Measurements from ENCODE around the gene RNF13.
"Not testable (repeated sequence)": the region's sequence is repeated elsewhere in the genome, so short reads cannot be mapped to it uniquely, and the experiment has no call there.

Gene RNF13

DNA sequence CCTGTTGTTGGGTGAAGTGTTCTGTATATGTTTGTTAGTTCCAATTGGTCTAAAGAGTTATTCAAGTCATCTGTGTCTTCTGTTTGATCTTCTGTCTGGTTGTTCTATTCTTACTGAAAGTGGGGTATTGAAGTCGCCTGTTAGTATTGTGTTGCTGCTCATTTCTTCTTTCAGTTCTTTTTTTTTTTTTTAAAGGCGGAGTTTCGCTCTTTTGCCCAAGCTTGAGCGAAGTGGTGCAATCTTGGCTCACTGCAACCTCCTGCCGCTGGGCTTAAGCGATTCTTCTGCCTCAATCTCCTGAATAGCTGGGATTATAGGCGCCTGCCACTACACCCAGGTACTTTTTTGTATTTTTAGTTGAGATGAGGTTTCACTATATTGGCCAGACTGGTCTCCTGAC is 134.2 kb downstream of the RNF13 start:
- FAIRE-seq = no peak
- no peak for DNase-seq (ENCODE audit: low spot score)

DNA sequence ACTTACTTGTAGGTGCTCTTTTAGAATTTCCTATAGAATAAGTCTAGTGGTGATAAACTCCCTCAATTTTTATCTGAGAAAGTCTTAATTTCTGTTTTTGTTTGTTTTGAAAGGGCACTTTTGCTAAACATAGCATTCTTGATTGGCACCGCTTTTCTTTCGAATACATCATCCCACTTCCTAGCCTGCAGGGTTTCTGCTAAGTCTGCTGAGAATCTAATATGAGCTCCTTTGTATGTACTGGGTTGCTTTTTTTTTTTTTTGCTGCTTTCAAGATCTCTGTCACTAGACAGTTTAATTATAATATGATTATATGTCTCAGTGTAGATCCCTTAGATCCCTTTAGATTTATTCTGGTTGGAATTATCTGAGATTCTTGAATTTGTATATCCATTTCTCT is 136.2 kb downstream of the RNF13 start:
- FAIRE-seq (no peak), DNase-seq (ENCODE audit: low spot score) (no peak)

DNA sequence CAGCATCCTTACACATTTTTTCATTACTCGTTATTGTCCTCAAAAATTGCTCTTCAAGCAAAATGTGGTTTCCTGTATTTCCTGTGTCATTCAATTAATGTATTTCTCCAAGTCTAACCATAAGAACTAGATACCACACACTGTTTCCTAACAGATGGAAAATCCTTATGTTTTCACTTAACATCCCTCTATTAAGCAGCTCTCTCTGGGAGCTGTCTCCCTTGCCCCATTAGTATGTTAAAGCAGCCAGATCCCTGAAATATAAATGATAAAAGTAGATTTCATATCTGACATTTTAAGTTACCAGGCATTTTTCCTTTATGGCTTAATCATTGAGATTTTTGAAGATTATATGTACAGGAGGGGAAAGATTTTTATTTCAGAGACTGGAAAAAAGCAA is 141.8 kb downstream of the RNF13 start:
- no peak for DNase-seq (ENCODE audit: low spot score)
- no peak for FAIRE-seq

DNA sequence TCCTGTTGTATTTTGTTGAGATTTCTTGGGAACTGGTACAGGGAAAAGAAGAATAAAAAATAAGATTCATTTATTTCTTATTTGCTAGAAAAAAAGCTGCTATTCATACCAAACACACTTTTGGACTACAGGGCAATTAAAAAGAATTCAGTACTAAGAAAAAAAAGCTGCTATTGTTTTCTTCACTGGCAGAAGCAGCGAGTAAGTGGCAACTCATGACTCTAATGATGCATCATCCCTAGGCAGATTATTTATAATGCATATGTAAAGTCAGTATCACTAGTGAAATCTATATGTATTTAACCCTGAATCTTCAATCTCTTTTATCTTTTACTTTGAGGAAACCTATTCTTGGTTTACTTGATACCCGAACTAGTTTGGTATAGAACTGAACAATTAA is 142.4 kb downstream of the RNF13 start:
- DNase-seq (ENCODE audit: low spot score) (no peak), FAIRE-seq (no peak)

DNA sequence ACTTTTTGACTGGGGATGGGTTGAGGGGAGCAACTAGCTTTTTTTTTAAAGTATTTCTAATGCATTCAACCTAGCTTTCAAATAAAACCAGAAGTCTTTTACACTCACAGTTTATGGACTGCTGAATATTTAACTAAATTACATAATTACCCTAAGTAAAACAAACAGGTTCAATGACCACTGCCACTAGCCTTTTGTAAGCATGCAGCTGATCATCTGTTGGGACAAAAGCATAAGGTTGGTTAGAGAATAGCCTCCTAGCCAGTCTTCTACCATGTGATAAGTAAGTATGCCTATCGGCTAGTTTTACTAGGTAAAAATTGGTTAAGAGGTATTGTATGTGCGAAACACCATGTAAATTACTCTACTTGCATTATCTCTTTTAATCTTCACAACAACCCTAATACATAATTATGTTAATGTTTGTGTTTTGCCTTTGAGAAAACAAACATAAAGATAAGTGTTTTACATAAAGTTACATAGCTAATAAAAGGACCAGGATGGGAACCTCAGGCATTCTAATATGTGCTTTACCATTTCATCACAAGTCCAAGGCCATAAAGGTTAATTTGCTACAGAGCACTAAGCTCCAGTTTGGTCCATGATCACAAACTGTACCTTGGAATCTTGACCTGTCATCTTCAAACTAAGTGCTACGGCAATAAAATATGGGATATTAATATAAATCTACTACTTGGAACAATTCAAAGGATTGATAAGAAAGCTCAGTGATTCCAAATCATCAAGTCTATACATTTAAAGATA is 144.5 kb downstream of the RNF13 start:
- DNase-seq (ENCODE audit: low spot score) (no peak), FAIRE-seq (no peak)

DNA sequence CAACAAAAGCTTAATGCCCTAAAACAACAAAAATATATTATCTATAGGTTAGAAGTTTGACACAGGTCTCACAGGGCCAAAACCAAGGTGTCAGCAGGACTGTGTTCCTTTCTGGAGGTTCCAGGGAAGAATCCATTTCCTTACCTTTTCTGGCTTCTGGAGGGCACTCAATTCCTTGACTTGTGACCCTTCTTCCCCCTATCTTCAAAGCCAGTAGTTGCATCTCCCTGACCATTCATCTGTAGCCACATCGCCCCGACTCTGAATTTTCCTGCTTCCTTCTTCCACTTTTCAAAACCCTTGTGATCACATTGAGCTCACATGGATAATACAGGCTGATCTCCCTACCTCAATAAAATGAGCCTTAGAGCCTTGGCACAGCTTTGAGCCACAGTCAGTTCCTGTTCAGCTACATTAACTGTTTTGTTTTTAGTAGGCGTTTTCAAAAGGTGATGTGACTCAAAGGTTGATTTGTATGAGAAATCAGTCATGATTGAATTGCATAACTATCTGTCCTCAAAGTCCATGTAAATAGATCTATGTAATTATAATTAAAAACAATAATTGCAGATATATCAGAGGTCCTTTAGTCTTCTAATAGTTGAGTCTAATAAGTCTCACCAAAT is 145.3 kb downstream of the RNF13 start:
- no peak for FAIRE-seq
- no peak for DNase-seq (ENCODE audit: low spot score)

DNA sequence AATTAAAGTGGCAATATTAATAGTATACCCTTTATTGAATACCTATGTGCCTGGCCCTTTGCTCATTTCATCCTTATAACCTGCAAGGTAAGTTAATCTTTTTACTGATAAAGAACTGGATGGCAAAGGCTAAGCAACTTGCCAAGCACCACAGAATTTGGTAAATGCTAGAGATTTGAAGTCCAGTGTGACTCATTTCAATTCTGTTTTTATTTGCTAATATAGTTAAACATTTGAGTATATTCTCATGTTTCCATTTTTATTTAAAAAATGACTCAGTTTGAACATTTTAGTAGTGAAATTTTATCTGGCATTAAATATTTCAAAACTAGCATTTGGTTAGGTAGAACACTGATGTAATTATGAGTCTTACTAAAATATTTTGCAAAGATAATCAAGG is 146.4 kb downstream of the RNF13 start:
- no peak for DNase-seq (ENCODE audit: low spot score)
- no peak for FAIRE-seq

DNA sequence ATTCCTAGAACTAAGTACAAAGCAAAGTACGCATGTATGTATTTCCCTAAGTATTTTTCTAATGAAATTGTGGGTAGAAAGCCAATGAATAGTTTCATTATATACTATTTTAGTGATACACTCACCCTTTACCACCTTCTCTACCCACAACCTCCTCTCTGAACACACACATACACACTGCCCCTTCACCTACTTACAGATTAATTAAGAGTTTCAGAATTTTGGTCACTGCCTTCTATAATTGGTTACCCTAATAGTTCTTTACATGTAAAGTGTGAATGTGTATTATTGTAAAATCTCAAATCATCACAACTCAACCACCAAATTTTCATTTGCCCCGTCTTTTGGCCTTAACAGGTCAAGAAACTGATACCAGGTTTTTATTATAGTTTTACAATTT is 150.5 kb downstream of the RNF13 start:
- FAIRE-seq (no peak), DNase-seq (ENCODE audit: low spot score) (no peak)

DNA sequence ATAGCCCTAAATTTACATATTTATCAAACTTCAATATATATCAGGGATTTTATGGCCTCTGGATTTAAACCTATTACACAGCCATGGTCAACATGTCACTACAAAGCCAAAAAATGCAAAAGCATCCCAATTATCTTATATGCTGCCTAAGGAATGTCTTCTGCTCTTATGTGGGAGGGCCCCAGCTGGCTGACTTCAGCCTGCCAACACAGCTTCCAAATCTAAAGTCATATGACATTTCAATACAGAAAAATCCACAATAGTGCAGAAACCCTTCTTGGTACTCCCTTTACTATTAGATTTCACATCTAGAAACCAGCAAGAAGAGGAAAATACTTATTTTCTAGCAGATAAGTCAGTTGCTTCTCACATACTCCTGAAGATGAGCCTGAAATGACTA is 151.3 kb downstream of the RNF13 start:
- DNase-seq (ENCODE audit: low spot score) = no peak
- FAIRE-seq = no peak

DNA sequence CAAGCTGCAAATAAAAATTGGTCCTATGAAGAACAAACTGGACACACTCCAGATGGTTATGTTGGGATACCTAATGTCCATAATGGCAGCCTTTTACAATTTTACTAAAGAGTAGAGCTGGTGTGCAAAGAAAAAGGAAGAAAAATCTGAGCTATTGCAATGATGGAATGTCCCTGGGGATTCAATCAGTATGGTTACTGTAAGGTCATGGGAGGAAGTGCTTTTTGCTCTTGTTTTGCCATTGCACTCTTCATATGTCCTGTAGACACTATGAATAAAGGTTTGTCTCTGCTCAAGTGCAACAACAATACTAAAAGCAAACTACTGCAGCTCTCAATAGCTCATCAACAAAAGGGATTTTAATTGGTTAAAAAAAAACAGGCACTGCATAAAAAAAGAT is 152.3 kb downstream of the RNF13 start:
- FAIRE-seq (no peak), DNase-seq (ENCODE audit: low spot score) (no peak)

DNA sequence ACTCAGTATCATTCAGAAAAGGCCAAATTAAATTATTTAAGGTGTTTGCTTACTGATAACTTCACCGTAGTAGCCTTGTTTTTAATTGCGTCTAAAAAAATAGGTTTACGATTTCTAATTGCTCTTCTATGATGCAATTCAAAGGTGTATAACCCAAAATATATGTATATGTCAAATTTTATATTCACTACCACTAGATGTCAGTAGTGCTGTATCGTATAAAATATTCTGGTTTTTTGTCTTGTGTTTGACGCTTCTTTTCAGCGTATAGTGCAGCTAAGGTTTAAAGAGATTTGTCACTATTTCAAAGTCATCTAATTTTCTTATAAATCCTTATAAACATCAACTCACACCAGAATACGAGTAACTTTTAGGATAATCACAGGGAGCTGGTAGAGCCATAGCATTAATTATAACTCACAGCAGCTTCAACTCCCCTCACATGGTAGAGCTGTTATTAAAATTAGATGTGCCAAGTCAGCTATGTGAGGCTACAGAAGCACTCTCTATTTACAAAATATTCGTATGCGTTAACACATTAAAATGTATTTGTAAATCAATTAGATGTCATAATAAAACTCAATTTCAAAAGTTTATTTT is 154.2 kb downstream of the RNF13 start:
- DNase-seq (ENCODE audit: low spot score) (peak; percentile 44), FAIRE-seq (peak; percentile 88)

DNA sequence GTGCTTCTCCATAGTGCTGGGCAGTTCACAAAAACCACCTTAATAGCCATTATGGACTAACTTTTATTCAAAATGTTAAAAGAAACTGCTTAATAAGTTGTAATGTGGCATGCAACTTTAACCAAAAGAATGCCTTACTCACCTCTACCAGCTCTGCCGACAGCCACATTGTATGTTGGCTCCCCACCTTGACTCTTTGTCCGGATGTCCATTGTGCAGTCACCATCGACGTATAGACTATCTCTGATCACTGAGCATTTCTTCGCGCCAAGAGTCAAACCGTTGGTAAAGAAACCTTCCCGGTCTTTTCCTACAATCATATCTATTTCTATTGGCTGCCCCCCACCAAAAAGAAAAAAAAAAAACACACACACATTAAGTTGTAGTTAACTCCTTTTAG is 155.2 kb downstream of the RNF13 start:
- FAIRE-seq (peak; percentile 83), DNase-seq (ENCODE audit: low spot score) (peak; percentile 69)

DNA sequence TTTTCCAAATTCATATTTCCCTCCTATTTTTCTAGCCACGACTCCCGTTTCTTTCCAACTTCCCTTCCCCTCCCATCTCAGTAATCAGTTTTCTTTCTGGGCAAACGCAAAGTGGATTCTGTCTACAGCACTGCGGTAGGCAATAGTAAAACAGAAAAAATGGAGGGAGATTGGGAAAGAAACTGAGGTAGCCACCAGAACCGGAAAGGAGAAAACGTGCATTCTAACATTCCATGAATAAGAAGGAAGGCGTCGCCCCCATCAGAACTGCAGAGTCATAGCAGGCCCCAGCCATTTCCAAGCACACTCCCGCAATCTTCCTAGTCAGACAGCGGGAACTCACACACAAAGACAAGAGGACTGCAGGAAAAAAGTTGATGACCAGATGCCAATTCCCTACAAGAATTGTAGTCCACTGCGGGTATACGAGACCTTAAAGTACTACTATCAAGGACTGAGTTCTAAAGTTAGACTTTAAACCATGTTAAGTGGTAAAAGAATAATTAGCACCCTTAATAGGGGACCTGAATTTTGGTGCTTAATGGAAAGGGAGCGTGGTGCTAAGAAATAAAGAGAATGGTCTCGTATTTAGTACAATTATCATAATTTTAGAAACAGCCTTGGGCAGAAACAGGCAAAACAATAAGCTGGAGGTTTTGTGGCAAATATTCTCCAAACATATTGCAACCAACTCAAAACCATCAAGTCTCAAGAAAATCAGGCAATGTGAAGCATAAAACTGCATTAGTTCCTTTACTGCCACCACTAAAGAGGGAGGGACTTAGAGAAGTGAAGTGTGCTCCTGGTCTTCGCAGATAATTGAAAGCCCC is 156.3 kb downstream of the RNF13 start:
- peak; percentile 88 for DNase-seq (ENCODE audit: low spot score)
- FAIRE-seq = peak; percentile 82

DNA sequence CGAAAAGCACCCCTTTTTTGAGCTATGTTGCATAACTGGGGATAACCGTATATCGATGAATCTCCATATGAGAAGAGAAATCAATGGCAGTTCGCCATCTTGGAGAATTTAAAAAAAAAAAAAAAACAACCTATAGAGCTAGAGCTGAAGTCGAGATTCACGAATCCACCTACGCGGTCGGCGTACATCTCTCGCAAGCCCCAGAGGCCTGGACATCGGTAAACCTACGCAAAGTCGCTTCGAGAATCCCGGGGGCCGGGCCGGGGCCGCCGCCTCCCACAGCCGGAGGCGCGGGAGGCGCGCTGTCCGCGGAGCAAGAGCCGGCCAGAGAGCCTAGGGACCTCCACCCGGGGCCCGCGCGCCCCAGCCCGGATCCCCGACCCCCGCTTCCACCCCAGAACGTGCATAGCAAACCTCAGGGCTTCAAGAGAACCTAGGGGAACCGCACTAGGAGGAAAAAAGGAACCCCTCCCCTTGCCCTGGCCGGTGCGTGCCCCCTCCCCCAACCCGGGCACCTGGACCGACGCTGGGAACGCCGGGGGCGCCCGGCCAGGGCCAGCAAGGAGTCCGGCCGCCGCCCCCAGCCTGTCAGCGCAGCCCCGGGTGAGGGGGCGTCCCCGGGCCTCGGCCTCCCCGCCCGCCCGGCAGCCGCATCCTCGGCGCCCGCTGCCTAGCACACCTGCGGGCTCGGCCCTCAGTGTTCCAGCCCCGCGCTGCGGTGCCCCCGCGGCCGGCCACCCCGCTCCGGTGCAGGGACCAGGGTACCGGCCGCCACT is 157.1 kb downstream of the RNF13 start:
- FAIRE-seq = no peak
- DNase-seq (ENCODE audit: low spot score) = peak; percentile 61

DNA sequence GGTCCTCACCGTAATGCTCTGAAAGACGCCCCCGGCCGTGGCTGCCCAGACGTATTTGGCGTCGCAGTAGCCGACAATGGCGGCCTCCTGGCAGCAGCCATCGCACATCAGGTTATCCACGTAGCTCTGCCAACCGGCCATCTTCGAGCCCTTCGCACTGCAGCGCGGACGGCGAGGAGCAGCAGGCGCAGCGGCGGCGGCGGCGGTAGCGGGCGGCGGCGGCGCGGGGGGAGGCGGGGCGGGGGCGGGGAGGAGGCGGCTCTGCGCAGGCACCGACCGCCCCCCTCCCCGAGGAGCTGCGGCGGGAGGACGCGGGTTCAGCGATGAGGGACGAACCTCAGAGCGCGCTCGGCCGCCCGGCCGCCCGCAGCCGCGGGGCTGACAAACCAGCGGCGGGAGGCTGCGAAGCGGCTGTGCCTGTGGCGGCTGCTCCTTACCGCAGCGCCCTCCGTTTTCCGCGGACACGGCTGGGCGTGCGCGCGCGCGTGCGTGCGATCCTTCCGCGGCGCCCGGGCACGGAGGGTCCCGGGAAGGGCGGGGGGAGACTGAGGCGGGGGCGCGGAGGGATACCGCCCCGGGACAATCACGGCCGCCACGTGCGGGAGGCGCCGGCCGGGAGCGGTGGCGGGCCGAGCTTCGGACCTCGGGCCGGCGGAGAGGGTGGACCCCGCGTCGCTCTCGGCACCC is 157.8 kb downstream of the RNF13 start, which contains the start of gene PFN2:
TSS of gene PFN2 (minus strand) at position 180 of the 687 bp plus-strand sequence. CDS start at position 141, 39 bp downstream.
- FAIRE-seq (no peak), DNase-seq (ENCODE audit: low spot score) (peak; percentile 60)

DNA sequence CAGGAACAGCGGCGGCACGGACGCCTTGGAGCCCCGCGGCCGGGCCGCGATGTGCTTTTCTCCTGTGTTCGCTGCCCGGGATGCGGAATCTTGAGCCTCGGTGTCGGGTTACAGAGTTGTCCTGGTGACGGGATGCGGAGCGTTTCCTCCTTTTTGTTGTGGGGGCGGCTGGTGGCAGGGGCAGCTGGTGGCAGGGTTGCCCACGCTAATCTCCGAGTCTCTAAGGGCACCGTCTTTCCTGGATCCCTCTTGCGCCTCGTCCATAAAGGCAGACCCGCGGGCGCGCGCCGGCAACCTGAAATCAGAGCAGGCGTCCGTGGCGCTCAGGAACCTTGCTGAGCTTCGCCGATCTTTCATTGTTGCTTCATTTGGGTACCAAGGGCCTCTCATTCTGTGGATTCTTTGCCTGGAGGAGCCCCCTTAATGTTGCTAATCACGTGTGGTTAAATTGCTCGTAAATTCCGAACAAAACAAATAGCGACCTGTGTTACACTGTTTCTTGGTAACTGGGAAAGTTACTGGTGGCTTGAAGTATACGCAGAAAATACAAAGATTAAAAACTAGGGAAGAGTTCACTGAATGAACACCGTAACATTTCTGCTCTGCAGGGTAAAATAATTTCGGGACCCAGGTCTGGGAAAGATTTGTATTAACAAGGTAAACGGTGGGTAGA is 158.5 kb downstream of the RNF13 start:
- no peak for FAIRE-seq

DNA sequence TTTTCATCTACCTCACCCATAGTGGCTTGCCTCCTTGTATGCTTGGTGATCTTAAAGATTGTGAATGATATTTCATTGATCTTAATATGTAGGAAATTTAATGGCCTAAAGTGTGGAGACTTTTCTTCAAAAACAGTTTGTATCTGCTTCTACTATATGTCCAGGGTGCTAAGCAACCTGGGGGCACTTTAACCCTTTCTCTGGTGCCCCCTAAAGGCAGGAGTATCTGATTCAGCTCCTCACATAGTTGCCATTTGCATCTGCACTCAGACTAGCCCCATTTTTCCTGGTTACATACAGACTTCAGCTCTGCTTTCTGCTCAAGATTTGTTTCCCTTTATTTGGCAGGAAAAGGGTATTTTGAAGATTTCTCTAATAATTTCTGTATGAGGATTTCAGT is 162.9 kb downstream of the RNF13 start:
- FAIRE-seq (no peak), DNase-seq (ENCODE audit: low spot score) (no peak)

More for the DNA sequence above, 158.5 kb downstream of the RNF13 start:
- peak; percentile 66 for DNase-seq (ENCODE audit: low spot score)

DNA sequence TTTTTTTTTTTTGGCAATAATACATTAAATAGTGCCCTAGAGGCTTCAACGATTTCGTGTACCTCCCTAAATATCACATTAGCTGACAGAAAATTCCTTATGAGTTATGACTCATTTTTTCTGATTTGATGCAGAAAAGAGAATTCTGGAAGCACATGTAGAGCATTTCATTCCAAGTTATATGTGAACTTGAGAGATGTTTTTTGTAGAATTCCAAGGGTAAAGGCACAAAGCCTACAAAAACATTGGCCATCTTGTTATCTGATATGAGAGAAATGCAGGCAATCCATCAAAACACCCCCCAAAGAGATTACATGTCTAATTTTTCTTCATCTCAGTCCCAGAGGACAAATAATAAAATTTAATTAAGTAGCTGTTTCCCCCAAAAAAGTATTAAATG is 164.4 kb downstream of the RNF13 start:
- no peak for FAIRE-seq
- DNase-seq (ENCODE audit: low spot score) = no peak

DNA sequence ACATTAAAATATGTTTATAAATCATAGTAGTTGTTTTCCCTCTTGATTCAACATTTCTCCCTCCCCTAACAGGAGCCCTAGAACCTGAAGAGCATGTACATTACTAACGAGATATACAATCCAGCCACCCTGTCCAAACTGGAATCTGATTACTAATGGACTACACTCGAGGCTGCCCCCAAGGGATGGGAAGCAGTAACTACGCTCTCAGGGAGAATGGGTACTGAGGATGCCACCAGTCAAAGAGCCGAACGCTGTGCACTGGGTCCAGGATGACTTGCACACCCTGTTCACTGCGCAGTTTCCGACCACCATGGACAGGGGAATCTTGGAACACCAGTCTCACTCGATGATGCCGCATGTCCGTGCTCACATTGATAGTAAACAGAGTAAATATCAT is 169.0 kb downstream of the RNF13 start:
- FAIRE-seq = peak; percentile 63
- DNase-seq (ENCODE audit: low spot score) = not testable (repeated sequence)

DNA sequence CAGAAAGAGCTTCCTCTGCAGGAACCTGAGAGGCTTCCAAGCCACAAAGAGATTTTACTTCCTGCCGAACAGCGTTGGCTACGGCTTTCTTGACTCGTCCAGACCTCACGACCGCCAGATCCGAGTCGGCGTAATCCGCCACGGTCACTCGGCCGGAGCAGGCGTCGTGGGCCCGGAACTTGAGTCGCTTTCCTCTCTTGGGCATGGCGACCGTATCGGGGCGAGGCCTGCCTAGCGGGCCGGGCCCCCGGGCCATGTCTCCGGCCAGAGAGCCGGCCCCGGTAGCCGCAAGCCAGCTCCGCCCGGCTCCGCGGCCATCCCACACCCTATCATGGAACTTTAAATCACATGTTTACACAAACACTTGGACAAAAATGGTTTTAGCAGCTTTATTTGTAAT is 170.0 kb downstream of the RNF13 start:
- FAIRE-seq; DNase-seq (ENCODE audit: low spot score): not testable (repeated sequence)
